NCI-H1092 (cell line): ENCODE measurements around the gene AFF1.
"Not testable (repeated sequence)": the region's sequence is repeated elsewhere in the genome, so short reads cannot be mapped to it uniquely, and the experiment has no call there.

ENCODE experiments used
- DNase-seq: peaks from one replicate; lab custom pipeline; 2025; lab: John Stamatoyannopoulos, UW

The AFF1 gene

DNA sequence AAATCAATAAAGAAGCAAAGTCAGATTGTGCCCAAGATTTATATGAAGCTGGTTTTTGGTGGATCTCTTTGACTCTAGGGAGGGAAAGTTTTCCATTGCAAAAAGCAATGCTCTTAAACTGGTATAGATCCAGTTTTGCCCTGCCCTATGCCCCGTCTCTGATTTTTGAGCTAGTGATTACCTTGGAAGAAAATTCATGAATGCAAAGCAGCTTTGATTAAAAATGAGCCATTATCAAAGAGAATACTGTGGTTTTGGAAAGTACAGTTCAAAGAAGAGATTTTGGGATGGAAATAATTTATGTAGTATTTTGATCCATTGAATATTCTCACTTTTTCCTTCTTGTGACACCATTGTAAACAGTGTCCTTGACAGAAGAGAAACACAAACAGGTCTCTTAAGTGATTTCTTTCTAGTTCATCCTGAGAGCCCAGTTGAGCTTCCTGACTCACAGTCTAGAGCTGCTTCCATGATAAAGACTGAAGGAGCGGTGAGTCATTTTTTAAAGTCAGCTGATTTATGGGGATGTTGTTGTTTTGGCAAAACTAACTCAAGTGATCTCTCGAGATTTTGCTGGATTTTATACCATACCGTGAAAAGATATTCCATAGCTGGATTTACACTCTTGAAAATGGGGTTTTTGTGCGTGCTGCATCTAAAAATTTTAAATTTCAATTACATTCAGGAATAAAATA, 76.7 kb downstream of the AFF1 start:
- no peak for DNase-seq

DNA sequence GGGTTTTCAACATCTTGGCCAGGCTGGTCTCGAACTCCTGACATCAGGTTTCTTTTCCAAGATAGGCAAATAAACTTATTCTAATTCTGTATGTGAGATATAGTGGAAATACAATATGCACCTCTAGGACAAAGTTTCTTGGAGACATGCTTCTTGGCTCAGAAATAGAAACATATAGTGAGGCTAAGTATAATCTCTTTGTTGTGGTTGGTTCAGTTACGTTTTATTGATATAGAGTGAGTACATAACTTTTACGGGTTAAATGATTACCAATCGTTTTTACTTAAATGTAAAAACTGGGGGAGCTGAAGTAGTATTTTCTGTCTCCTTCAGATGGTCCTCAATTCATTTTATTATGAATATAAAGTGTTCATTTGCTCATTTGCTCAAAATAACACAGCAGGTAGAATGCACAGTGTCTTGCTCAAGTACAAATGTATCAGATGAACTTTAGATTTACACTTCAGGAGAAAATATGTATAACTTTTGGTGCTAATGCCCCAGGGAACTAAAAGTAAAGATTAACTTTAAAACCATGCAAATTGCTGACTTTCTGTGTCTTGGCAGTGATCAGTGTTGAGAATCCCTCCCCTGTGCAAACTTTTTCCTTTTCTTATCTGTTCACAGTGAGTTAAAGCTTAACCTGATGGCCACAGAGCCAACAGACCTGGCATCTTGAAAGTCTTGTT, 77.6 kb downstream of the AFF1 start:
- no peak for DNase-seq

DNA sequence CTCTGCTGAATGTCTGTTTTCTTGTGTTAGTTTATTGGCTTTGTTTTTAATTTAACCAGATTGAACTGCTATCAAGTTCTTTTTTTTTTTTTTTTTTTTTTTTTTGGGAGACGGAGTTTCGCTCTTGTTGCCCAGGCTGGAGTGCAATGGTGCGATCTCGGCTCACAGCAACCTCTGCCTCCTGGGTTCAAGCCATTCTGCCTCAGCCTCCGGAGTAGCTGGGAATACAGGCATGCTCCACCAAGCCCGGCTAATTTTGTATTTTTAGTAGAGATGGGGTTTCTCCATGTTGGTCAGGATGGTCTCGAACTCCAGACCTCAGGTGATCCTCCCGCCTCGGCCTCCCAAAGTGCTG, 78.1 kb downstream of the AFF1 start:
- DNase-seq, result not testable (repeated sequence)

DNA sequence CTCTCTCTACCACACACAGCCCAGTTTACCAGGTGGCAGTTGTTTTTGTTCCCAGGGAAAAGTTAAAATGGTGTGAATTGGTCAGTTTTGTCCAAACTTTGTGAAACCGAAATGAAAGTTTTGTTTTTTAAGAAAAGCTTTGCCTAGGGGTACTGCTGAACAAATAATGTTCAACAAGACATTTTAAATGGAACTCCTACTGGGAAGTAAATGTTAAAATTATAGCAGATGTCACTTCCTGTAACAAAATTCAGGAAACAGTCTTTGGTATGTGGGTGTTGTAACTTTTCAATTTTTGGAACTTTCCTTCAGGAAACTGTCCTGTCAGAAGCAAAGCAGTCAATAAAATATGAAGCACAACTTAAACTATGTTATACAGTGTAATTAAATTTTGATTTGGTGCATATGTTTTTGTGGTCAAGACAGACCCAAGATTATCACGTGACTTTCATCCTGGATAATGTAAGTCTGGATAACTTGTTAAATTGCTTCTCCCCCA, 79.5 kb downstream of the AFF1 start:
- DNase-seq, result no peak

DNA sequence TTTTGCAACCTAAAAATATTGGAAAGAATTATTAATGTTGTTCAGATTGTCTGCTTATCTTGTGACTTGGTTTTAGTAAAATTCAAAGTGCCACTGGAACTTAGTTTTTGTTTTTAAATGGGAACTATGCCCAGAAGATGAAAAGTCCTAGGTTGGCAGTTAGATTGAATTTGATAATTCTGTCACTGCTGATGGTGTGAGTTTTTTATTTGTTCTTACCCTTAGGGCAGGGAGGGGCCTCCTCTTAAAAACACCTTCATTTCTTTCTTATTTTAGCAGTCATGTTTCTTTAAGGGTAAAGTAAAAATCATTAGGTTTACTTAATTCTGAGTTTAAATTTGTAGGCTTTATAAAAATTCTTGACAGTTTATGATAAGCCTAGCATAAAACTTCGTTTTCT, 80.6 kb downstream of the AFF1 start:
- DNase-seq, result no peak

DNA sequence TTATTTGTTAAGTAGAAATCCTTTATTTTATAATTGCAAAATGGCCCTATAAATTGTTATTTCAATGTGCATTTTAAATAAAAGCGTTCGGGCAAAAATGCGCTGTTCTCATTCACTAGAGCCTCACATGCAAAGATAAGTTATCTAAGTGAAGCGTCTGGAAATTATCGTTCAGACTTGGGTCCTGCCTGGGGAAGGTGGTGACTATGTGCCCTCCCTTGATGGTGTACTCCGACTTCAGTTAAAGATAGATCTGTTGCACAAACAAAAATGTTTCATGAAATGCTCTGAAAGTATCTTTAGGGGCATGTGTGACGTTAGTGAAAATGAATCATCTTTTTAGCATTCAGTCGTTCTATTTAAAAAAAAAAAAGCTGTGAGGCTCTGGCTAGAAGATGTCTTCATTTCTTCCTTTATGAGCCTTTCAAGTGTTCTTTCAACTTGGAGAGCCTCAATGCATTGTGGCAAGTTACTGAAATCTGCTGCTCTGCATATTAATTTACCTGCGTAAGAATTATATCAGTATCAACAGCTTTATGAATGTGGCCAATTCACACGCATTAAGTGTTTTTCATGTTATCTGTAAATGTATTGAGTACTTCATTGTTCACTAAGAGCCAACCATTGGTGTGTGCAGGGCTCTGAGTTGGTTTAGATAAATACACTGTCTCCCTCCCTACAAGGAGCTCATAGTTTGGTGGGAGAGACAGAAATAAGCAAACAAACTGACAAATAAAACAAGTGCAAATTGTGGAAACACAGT, 83.0 kb downstream of the AFF1 start:
- no peak for DNase-seq

DNA sequence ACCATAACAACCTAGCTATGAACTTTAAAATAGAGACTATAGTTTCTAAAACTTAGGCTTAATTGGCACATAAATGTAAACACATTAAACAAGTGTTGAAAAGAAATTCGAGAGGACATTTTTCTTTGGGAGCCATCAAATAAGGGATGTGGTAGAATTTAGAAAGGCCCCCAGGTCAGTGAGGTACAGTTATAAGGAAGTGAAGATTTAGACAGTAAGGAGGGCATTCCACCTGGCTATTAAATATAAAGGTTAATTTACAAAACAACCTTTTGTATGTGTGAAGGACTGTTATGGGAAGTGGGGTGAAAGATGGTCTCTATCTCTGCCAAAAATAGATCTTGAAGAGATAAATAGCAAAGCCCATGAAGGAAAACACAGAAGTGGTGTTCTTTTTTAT, 83.9 kb downstream of the AFF1 start:
- no peak for DNase-seq

DNA sequence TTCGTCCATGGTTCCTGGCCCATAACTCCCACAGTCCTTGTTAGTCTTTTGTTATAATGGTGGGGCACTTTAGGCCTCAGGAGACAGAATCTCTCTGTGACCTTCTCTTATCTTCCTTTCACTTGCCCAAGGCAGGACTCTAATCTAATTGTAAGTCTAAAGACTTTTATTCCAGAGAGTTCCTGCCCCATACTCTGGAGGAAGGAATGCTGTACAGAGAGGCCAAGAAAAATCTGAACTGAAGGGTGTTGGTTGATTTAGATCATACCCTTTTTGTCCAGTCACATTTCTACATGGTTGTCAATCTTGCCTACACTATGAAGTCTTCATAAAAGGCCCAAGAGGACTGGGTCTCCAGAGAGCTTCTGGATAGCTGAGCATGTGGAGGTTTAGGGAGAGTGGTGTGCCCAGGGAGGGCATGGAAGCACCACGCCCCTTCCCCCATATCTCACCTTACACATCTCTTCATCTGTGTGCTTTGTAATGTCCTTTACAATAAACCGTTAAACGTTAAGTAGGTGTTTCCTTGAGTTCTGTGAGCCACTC, 84.5 kb downstream of the AFF1 start:
- DNase-seq, result no peak

DNA sequence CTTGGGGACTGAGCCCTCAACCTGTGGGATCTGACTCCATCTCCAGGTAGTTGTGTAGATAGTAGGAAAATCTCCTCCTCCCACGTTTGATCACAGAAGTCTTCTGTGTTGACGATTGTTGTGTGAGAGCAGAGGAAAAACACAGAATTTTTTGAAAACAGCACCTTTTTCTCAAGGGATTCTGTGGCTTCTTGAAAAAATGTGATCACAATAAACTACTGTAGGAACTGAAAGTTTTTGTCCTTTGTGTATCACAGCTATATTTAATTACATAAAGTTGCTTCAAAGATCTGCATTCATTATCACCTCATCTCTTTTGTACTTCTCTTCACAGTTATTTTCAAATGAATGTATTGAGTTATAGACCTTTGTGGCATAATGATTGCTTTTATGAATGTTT, 85.1 kb downstream of the AFF1 start:
- DNase-seq, result no peak

DNA sequence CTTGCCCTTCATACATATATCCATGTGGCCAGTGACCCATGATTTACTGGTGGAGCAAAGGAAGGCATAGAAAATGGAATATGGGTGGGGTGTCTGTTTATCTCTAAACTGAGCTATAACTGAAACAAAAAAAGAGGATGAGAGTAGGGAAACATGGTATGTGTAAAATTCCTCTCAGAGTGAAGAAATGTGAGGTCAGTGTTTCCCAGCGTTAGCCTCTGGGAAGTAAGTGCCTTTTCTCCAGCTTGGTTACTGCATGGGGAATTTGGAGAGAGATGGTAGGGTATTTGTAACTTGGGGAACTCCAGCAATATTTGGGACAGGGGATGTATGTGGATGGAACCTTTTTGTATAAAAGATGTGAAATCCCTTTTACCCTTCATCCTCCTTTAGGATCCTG, 89.4 kb downstream of the AFF1 start:
- DNase-seq, result no peak

DNA sequence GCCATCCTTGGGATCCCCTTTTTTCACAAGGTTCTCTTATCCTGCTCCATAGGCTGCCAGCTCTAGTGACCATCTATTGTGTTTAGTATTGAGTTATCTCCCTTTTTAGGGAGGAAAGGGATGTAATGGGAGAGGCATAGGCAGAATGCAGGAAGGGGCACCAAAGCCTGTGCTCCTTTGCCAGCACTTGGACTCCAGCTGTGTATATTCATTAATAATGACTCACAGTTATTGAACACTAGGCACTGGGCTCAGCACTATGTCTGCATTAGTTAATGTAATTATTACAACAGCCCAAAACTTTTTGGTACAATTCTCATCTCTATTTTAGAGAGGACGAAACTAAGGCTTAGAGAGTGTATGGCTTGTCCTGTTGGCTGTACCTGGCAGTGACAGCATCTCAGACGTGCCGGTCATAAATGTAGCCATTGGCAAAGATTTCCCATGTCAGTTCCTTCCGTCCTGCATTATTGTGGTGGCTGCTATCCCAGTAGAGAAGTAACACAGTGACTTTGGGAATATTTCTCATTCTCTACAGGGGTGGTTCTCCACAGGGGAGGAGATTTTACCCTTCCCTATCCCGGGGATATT, 90.3 kb downstream of the AFF1 start:
- DNase-seq, result no peak

DNA sequence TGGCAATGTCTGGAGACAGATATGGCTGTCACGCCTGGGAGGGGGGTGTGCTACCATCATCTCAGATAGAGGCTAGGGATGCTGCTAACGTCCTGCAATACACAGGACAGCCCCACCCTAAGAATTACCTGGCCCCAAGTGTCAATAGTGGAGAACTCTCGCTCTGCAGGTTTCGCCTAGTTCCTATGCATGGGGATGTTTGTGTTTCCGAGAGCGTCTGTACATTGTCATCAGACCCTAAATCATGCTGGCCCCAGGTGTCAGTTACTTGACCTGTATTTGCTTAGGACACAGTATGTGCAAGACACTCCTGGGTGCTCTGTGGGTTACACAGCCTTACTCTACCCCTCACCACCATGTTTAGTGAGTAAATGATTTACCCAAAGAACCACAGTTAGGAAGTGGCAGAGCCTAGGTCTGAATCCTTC, 90.8 kb downstream of the AFF1 start:
- no peak for DNase-seq

DNA sequence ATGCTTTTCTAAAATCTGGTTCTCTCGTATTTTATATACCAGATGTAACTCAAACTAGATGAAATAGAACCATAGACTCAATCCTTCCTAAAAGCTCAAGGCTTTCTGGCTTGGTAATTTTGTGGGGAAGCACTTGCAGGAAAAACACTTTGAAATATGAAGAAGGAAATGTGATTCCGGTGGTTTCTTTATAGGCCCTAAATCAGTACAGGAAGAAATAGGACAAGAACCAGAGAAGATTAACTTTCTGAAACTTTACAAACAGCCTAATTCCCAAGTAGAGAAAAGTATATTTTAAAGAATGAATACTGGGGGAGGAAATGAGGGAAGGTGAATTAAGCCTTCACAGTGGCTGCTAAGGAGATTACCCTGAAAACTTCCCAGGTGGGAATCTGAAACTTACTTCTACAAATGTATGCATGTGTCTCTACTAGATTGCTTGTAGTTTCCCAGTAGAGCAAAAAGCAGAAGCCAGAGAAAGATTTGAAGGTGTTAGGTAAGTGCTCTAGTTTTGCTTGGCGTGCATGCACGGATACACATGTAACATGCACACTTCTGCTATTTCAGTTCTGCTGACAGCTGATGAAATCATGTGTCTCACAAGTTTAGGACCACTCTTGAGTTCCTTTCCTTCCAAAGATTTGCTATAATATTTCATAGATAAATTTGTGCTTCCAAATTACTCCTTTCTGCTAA, 92.1 kb downstream of the AFF1 start:
- DNase-seq, result no peak

DNA sequence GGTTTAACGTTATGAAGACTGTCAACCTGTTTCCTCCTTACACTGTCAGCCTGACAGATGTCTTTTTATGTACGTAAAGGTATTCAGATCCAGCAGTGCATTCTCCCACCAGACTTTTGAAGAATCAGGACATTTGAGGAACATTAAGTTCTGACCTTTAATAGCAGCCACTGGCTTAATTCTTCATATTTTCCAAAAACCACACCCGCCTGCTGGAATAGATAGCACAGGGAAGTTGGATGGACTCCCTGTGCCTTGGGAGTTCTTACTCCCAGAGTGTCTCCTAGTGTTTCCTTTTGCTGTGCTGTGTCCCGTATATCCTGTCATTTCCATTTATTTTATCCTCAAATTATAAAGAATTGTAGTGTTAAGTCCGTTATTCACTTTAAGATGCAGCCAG, 94.5 kb downstream of the AFF1 start:
- no peak for DNase-seq

DNA sequence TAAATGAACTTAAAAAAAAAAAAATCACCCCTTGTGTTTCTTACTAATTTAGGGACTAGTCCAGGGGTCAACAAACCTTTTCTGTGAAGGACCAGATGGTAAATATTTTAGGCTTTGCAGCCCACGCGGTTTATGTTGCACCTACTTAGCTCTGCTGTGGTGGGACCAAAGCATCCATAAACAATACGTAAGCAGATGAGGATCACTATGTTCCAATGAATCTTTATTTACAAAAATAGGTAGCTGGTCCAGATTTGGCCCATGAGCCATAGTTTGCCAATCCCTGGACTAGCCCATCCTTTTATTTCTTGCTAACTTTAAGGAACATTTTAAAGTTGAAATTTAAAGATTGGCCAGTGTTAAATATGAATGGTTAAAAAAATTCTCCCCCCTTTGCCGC, 95.3 kb downstream of the AFF1 start:
- DNase-seq, result no peak

DNA sequence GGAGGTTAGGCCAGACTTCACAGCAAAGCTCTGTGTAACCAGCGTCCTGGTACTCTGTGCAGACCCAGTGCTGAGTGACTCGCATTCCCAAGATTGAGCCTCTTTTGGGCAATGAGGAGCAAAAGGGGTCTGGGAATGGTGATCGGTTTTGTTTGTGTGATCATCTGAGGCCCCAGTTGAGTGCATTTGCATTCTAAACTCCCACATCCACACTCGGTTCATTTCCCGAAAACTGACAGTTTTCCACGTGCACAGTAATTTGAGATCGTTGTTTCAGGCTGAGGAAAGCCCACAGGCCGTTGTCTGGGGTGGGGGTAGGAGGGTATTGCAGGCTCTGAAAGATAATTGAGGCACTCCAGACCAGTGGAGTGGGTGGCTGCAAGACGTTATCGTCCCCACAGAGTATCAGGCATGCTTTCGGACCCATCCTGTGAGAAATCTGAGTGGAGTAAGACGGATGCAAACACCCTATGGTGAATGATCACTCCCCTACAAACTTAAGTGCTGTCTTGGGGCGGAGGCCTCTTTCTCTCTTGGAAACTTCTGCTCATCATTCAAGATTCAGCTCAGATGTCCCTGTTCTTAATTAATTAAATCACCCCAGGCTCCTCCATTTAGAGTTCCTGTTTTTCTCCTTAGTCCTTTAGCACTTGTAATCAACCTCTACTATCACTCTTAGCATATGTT, 96.1 kb downstream of the AFF1 start:
- DNase-seq, result no peak

DNA sequence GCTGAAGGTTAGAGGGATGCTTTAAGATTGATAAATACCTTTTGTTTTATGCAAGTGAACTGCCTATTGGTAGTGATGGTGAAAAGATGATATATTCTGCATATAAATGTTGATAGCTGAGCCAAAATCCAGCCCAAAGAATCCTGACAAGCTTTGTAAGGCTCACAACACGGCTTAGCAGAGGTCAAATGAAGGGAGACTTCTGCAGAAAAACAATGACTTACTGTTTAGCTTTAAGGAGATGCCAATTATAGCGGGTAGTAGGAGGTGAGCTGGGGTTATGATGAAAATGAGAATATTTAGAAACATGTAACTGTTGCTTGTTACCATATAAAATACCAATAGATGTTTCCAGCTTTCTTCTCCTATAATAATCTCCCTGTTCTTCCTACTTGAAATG, 97.1 kb downstream of the AFF1 start:
- no peak for DNase-seq

DNA sequence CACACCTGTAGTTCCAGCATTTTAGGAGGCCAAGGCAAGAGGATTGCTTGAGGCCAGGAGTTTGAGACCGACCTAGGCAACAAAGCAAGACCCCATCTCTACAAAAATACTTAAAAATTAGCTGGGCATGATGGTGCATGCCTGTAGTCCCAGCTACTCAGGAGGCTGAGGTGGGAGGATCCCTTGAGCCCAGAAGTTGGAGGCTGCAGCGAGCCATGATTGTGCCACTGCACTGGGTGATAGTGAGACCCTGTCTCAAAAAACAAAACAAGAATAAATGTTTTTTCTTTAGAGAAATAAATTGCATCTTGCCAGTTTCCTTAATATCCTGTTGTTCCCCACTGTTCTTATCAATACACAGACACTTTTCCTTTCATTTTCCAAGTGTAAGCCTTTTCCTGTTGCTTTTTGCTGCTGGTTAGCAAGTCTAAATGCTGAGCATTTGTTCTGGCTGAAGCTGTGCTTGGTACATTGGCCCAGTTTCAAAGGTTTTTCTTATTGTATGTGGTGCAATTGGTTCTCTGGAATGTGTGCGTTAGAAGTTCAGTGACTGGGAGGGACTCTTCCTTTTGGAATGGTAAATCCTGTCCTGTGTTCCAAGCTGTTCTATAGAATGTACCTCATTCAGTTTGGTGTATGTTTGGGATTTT, 98.2 kb downstream of the AFF1 start:
- DNase-seq, result no peak

DNA sequence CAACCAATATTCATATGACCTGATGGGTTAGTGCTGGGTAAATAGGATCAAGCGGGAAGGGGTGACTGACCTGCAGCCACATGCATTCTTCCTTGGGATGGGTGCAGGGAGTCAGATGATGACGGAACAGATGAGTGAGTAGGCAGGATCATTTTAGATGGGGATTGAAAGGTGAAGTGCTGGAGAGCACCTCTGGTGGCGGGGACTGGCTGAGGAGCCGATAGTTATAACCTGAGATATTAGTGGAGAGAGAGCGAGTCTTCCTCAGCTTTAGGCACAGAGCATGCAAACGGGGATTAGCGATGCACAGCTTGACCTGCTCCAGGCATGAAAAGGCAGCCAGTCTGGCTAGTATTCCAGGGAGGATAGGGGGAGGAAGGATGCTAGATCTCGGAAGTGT, 99.1 kb downstream of the AFF1 start:
- no peak for DNase-seq

DNA sequence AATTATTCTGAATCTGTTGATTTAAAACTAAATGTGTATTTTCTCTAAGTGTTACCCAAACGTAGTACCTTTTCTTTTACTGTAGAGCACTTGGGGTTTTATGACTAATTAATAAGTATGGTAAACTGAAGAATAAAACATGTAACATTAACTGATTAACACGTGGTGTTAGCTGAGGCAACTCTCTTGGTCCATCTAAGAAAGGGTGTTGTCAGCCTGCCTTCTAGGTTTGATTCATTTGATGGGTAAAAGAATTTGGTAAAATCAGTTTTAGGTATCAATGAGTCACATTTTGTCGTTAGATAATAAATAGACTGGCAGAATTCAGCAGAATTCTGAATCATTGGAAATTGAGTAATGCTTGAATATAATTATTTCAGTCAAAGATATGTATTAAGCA, 99.7 kb downstream of the AFF1 start:
- DNase-seq, result no peak
